ENCODE measurements around the gene HSF4.

GRCh38 chr16:67204076-67204475 lies 39.5 kb downstream of the HSF4 start:
- TF ChIP-seq EZH2 (IDR thresholded peaks at IDR 0.05; ENCODE audit: borderline replicate concordance, low read depth, low read length, poor library complexity, severe bottlenecking) = no peak
- TF ChIP-seq CTCF (conservative IDR thresholded peaks at IDR 0.05; ENCODE audit: low read depth, low read length) = no peak

Data from A673 (cell line).